Measurements from ENCODE around the gene IL1RL1.

The IL1RL1 gene

DNA sequence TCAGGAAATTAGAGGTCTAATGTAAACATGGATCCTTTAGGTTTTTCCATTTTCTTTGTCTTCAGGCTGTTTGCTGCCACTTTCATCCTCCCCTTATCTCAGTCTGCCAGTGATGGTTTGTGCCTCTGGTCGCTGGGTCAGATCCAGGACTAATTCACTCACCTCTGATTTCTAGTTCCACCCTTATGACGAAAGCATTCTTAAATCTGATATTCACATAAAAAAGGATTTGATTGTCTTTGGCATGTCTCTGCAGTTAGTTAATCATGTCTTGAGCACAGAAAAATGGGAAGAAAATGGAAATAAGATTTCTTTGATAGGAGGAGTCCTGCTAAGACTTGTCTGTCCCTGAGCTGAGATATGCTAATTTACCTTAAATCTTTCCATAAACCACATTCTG lies 4.6 kb downstream of the IL1RL1 start:
- H3K36me3 ChIP-seq (ENCODE audit: insufficient read depth, low read length), result no peaks in the 10 kb centered on the region
- H3K9ac ChIP-seq (ENCODE audit: low read depth, low read length, poor library complexity, severe bottlenecking), result no peak overlapping the region
- no peak overlapping the region for H3K4me2 ChIP-seq (ENCODE audit: low read depth, low read length, poor library complexity, severe bottlenecking)
- TF ChIP-seq EZH2phosphoT487 (IDR thresholded peaks at IDR 0.05; ENCODE audit: borderline replicate concordance), result no peak
- TF ChIP-seq, protein P1, sequence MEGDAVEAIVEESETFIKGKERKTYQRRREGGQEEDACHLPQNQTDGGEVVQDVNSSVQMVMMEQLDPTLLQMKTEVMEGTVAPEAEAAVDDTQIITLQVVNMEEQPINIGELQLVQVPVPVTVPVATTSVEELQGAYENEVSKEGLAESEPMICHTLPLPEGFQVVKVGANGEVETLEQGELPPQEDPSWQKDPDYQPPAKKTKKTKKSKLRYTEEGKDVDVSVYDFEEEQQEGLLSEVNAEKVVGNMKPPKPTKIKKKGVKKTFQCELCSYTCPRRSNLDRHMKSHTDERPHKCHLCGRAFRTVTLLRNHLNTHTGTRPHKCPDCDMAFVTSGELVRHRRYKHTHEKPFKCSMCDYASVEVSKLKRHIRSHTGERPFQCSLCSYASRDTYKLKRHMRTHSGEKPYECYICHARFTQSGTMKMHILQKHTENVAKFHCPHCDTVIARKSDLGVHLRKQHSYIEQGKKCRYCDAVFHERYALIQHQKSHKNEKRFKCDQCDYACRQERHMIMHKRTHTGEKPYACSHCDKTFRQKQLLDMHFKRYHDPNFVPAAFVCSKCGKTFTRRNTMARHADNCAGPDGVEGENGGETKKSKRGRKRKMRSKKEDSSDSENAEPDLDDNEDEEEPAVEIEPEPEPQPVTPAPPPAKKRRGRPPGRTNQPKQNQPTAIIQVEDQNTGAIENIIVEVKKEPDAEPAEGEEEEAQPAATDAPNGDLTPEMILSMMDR (conservative IDR thresholded peaks at IDR 0.05; ENCODE audit: low read length), result no peak
- H4K20me1 ChIP-seq (ENCODE audit: insufficient read depth, low read length, poor library complexity, severe bottlenecking), result no peaks in the 10 kb centered on the region
- no peaks in the 10 kb centered on the region for H3K27me3 ChIP-seq (ENCODE audit: insufficient read depth, low read length, poor library complexity, severe bottlenecking)
- no peaks in the 10 kb centered on the region for H3K9me3 ChIP-seq (ENCODE audit: insufficient read depth, low read depth, low read length)
- H3K4me1 ChIP-seq (ENCODE audit: insufficient read depth, low read length, poor library complexity, severe bottlenecking), result peaks cover 48% of the 10 kb centered on the region
- no peak overlapping the region for H2AFZ ChIP-seq (ENCODE audit: low read length)
- peaks cover 2% of the 10 kb centered on the region; the same call in 1 of the 2 replicates for H3F3A ChIP-seq (ENCODE audit: low read depth)
- H3K79me2 ChIP-seq (ENCODE audit: insufficient read depth, low read length), result no peaks in the 10 kb centered on the region
- H3K9me2 ChIP-seq (replicated peaks; ENCODE audit: low read depth, low read length), result no peaks in the 10 kb centered on the region
- H3K4me3 ChIP-seq (ENCODE audit: low read length, poor library complexity, severe bottlenecking), result no peak overlapping the region

- Histone ChIP-seq H3K4me3 (ENCODE audit: low read length, poor library complexity, severe bottlenecking) (peak overlapping the region; percentile 0), H2AFZ (ENCODE audit: low read length) (peak overlapping the region; percentile 22), H3F3A (ENCODE audit: low read depth) (no peaks in the 10 kb centered on the region), H3K9ac (ENCODE audit: low read depth, low read length, poor library complexity, severe bottlenecking) (no peak overlapping the region), H3K4me1 (ENCODE audit: insufficient read depth, low read length, poor library complexity, severe bottlenecking) (peaks cover 45% of the 10 kb centered on the region), H3K9me2 (replicated peaks; ENCODE audit: low read depth, low read length) (no peaks in the 10 kb centered on the region), H4K20me1 (ENCODE audit: insufficient read depth, low read length, poor library complexity, severe bottlenecking) (no peaks in the 10 kb centered on the region), H3K9me3 (ENCODE audit: insufficient read depth, low read depth, low read length) (no peaks in the 10 kb centered on the region), H3K27me3 (ENCODE audit: insufficient read depth, low read length, poor library complexity, severe bottlenecking) (no peaks in the 10 kb centered on the region), H3K79me2 (ENCODE audit: insufficient read depth, low read length) (no peaks in the 10 kb centered on the region), H3K4me2 (ENCODE audit: low read depth, low read length, poor library complexity, severe bottlenecking) (peak overlapping the region; percentile 25), H3K36me3 (ENCODE audit: insufficient read depth, low read length) (no peaks in the 10 kb centered on the region)
- TF ChIP-seq, protein P1 (conservative IDR thresholded peaks at IDR 0.05; ENCODE audit: low read length), result no peak
- no peak for TF ChIP-seq EZH2phosphoT487 (IDR thresholded peaks at IDR 0.05; ENCODE audit: borderline replicate concordance)
Measured at GRCh38 chr2:102317715-102318114, 6.4 kb downstream of the IL1RL1 start.

- Histone ChIP-seq H3K4me3 (ENCODE audit: low read length, poor library complexity, severe bottlenecking) (no peak overlapping the region), H3K36me3 (ENCODE audit: insufficient read depth, low read length) (no peaks in the 10 kb centered on the region), H3K27me3 (ENCODE audit: insufficient read depth, low read length, poor library complexity, severe bottlenecking) (no peaks in the 10 kb centered on the region), H3F3A (ENCODE audit: low read depth) (no peaks in the 10 kb centered on the region), H4K20me1 (ENCODE audit: insufficient read depth, low read length, poor library complexity, severe bottlenecking) (no peaks in the 10 kb centered on the region), H2AFZ (ENCODE audit: low read length) (peak overlapping the region; percentile 22; the same call in 1 of the 2 replicates), H3K4me2 (ENCODE audit: low read depth, low read length, poor library complexity, severe bottlenecking) (peak overlapping the region; percentile 25), H3K4me1 (ENCODE audit: insufficient read depth, low read length, poor library complexity, severe bottlenecking) (peaks cover 44% of the 10 kb centered on the region), H3K9me3 (ENCODE audit: insufficient read depth, low read depth, low read length) (no peaks in the 10 kb centered on the region), H3K9ac (ENCODE audit: low read depth, low read length, poor library complexity, severe bottlenecking) (no peak overlapping the region), H3K9me2 (replicated peaks; ENCODE audit: low read depth, low read length) (no peaks in the 10 kb centered on the region), H3K79me2 (ENCODE audit: insufficient read depth, low read length) (no peaks in the 10 kb centered on the region)
- no peak for TF ChIP-seq EZH2phosphoT487 (IDR thresholded peaks at IDR 0.05; ENCODE audit: borderline replicate concordance)
- TF ChIP-seq, protein P1 (conservative IDR thresholded peaks at IDR 0.05; ENCODE audit: low read length), result no peak
Measured at GRCh38 chr2:102318437-102318836, 7.1 kb downstream of the IL1RL1 start.

All from Loucy (cell line).